Stimulated activated naive CD8-positive, alpha-beta T cell treated with anti-CD3 and anti-CD28 coated beads, Interleukin-15, Interleukin-2, amounts not matched to agents 100 ng/mL and 50 ng/mL, for 24 hours (primary cell): ENCODE data around the gene MEIOB.

ENCODE experiments used
- H3K27ac Mint-ChIP-seq: one replicate; pipeline ENCODE4 v1.8.0; 2021; ENCODE audit warnings: mild to moderate bottlenecking, mixed read lengths
- H3K27me3 Mint-ChIP-seq: one replicate; pipeline ENCODE4 v1.8.0; 2021; ENCODE audit warnings: mixed read lengths
- H3K36me3 Mint-ChIP-seq: one replicate; pipeline ENCODE4 v1.8.0; 2021; ENCODE audit warnings: low read depth, mixed read lengths
- H3K4me1 Mint-ChIP-seq: one replicate; pipeline ENCODE4 v1.8.0; 2021; ENCODE audit warnings: low read depth, mixed read lengths
- H3K4me3 Mint-ChIP-seq: one replicate; pipeline ENCODE4 v1.8.0; 2021; ENCODE audit warnings: mild to moderate bottlenecking, mixed read lengths
- H3K9me3 Mint-ChIP-seq: one replicate; pipeline ENCODE4 v1.8.0; 2021; ENCODE audit warnings: mixed read lengths

The MEIOB gene

GRCh38 chr16:1820096-1820945 is 51.6 kb downstream of the MEIOB start:
- no peaks in the 10 kb centered on the region for H3K9me3 Mint-ChIP-seq
- H3K27ac Mint-ChIP-seq, result no peak overlapping the region
- H3K4me1 Mint-ChIP-seq, result peaks cover 15% of the 10 kb centered on the region
- no peaks in the 10 kb centered on the region for H3K27me3 Mint-ChIP-seq
- no peak overlapping the region for H3K4me3 Mint-ChIP-seq
- peaks cover under 1% of the 10 kb centered on the region for H3K36me3 Mint-ChIP-seq

GRCh38 chr16:1819611-1820010 is 52.4 kb downstream of the MEIOB start:
- Mint-ChIP-seq H3K27me3 (no peaks in the 10 kb centered on the region), H3K4me1 (peaks cover 10% of the 10 kb centered on the region), H3K27ac (no peak overlapping the region), H3K9me3 (no peaks in the 10 kb centered on the region), H3K36me3 (peaks cover 6% of the 10 kb centered on the region), H3K4me3 (no peak overlapping the region)

GRCh38 chr16:1818873-1819525 is 53.0 kb downstream of the MEIOB start:
- no peak overlapping the region for H3K27ac Mint-ChIP-seq
- no peaks in the 10 kb centered on the region for H3K27me3 Mint-ChIP-seq
- peaks cover 4% of the 10 kb centered on the region for H3K4me1 Mint-ChIP-seq
- H3K4me3 Mint-ChIP-seq, result no peak overlapping the region
- peaks cover 6% of the 10 kb centered on the region for H3K36me3 Mint-ChIP-seq
- no peaks in the 10 kb centered on the region for H3K9me3 Mint-ChIP-seq

- H3K4me3 Mint-ChIP-seq, result no peak overlapping the region
- H3K9me3 Mint-ChIP-seq, result no peaks in the 10 kb centered on the region
- H3K4me1 Mint-ChIP-seq, result peaks cover 2% of the 10 kb centered on the region
- no peak overlapping the region for H3K27ac Mint-ChIP-seq
- no peaks in the 10 kb centered on the region for H3K27me3 Mint-ChIP-seq
- H3K36me3 Mint-ChIP-seq, result peaks cover 12% of the 10 kb centered on the region
Measured at GRCh38 chr16:1818204-1818872, 53.6 kb downstream of the MEIOB start.

GRCh38 chr16:1817716-1818115 is 54.2 kb downstream of the MEIOB start:
- Mint-ChIP-seq H3K27ac (no peak overlapping the region), H3K4me3 (no peak overlapping the region), H3K4me1 (peaks cover 8% of the 10 kb centered on the region), H3K9me3 (no peaks in the 10 kb centered on the region), H3K36me3 (peaks cover 14% of the 10 kb centered on the region), H3K27me3 (no peaks in the 10 kb centered on the region)

GRCh38 chr16:1817276-1817589 is 54.7 kb downstream of the MEIOB start:
- peak overlapping the region; percentile 49 for H3K27ac Mint-ChIP-seq
- H3K27me3 Mint-ChIP-seq, result no peaks in the 10 kb centered on the region
- H3K4me3 Mint-ChIP-seq, result no peak overlapping the region
- no peaks in the 10 kb centered on the region for H3K9me3 Mint-ChIP-seq
- peaks cover 12% of the 10 kb centered on the region for H3K4me1 Mint-ChIP-seq
- H3K36me3 Mint-ChIP-seq, result peaks cover 14% of the 10 kb centered on the region

- peaks cover 12% of the 10 kb centered on the region for H3K4me1 Mint-ChIP-seq
- H3K36me3 Mint-ChIP-seq, result peaks cover 14% of the 10 kb centered on the region
- no peak overlapping the region for H3K4me3 Mint-ChIP-seq
- no peaks in the 10 kb centered on the region for H3K27me3 Mint-ChIP-seq
- no peak overlapping the region for H3K27ac Mint-ChIP-seq
- no peaks in the 10 kb centered on the region for H3K9me3 Mint-ChIP-seq
Measured at GRCh38 chr16:1816396-1817275, 55.3 kb downstream of the MEIOB start.

GRCh38 chr16:1815461-1815860 is 56.5 kb downstream of the MEIOB start:
- H3K4me3 Mint-ChIP-seq, result no peak overlapping the region
- no peaks in the 10 kb centered on the region for H3K27me3 Mint-ChIP-seq
- peak overlapping the region; percentile 26 for H3K27ac Mint-ChIP-seq
- H3K4me1 Mint-ChIP-seq, result peaks cover 12% of the 10 kb centered on the region
- no peaks in the 10 kb centered on the region for H3K9me3 Mint-ChIP-seq
- H3K36me3 Mint-ChIP-seq, result peaks cover 14% of the 10 kb centered on the region

- no peak overlapping the region for H3K4me3 Mint-ChIP-seq
- H3K4me1 Mint-ChIP-seq, result peaks cover 12% of the 10 kb centered on the region
- H3K36me3 Mint-ChIP-seq, result peaks cover 16% of the 10 kb centered on the region
- H3K9me3 Mint-ChIP-seq, result no peaks in the 10 kb centered on the region
- no peaks in the 10 kb centered on the region for H3K27me3 Mint-ChIP-seq
- H3K27ac Mint-ChIP-seq, result peak overlapping the region; percentile 34
Measured at GRCh38 chr16:1812732-1813163, 59.2 kb downstream of the MEIOB start.

- no peak overlapping the region for H3K27ac Mint-ChIP-seq
- no peak overlapping the region for H3K4me3 Mint-ChIP-seq
- H3K4me1 Mint-ChIP-seq, result peaks cover 12% of the 10 kb centered on the region
- no peaks in the 10 kb centered on the region for H3K27me3 Mint-ChIP-seq
- H3K36me3 Mint-ChIP-seq, result peaks cover 24% of the 10 kb centered on the region
- no peaks in the 10 kb centered on the region for H3K9me3 Mint-ChIP-seq
Measured at GRCh38 chr16:1810536-1810935, 61.4 kb downstream of the MEIOB start.

- Mint-ChIP-seq H3K27me3 (no peaks in the 10 kb centered on the region), H3K36me3 (peaks cover 21% of the 10 kb centered on the region), H3K9me3 (no peaks in the 10 kb centered on the region), H3K4me1 (peaks cover 12% of the 10 kb centered on the region), H3K27ac (no peak overlapping the region), H3K4me3 (no peak overlapping the region)
Measured at GRCh38 chr16:1810106-1810505, 61.9 kb downstream of the MEIOB start.

- no peak overlapping the region for H3K4me3 Mint-ChIP-seq
- no peak overlapping the region for H3K27ac Mint-ChIP-seq
- peaks cover 18% of the 10 kb centered on the region for H3K36me3 Mint-ChIP-seq
- H3K27me3 Mint-ChIP-seq, result no peaks in the 10 kb centered on the region
- H3K4me1 Mint-ChIP-seq, result peaks cover 12% of the 10 kb centered on the region
- no peaks in the 10 kb centered on the region for H3K9me3 Mint-ChIP-seq
Measured at GRCh38 chr16:1809281-1809801, 62.6 kb downstream of the MEIOB start.

- Mint-ChIP-seq H3K36me3 (peaks cover 15% of the 10 kb centered on the region), H3K27me3 (no peaks in the 10 kb centered on the region), H3K4me3 (no peak overlapping the region), H3K4me1 (peaks cover 12% of the 10 kb centered on the region), H3K9me3 (no peaks in the 10 kb centered on the region), H3K27ac (no peak overlapping the region)
Measured at GRCh38 chr16:1808691-1809090, 63.3 kb downstream of the MEIOB start.

GRCh38 chr16:1807626-1808025 is 64.3 kb downstream of the MEIOB start:
- H3K4me3 Mint-ChIP-seq, result no peak overlapping the region
- H3K27ac Mint-ChIP-seq, result no peak overlapping the region
- peaks cover 3% of the 10 kb centered on the region for H3K4me1 Mint-ChIP-seq
- H3K9me3 Mint-ChIP-seq, result no peaks in the 10 kb centered on the region
- H3K27me3 Mint-ChIP-seq, result no peaks in the 10 kb centered on the region
- H3K36me3 Mint-ChIP-seq, result peaks cover 10% of the 10 kb centered on the region
